ENCODE results near the gene SCRT2. TPM values are rescaled to one million over a fixed set of nuclear protein-coding genes. Genes with fewer than 3 reads are reported as not detected.

The SCRT2 gene
- total RNA-seq, 1 donor from 2014 or later = not detected

DNA sequence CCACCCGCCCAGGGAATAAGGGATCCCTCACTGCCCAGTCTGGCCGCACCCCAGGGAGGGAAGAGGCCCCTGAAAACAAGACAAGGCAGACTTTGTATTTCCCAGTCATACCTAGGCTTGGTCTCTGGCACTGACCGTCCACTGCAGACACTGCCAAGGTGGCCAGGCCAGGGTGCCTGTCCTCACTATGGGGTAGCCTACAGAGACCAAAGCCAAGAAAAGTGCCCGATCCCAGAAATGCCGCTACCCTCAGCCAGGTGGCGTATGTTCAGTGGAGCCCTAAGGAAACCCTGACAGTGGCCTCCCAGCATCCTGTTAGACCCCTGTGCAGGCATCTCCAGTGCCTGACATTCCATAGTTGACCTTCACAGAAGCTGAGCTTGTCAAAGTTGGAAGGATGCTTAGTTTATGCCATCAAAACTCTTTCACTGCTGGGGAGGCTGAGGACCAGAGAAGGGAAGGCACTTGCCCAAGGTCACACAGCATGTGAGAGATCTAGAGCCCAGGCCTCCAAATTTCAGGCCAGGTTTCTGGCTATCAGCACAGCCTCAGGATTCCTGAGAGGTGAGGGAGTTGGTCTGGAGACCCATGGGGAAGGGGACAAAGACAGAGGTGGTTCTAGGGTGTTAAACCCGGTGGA is 2.5 kb downstream of the SCRT2 start:
- no peak for DNase-seq (ENCODE audit: low read depth)

- no peak for DNase-seq (ENCODE audit: low read depth)
Measured at GRCh38 chr20:671252-672030, 4.2 kb downstream of the SCRT2 start.

GRCh38 chr20:669573-669972 is 6.0 kb downstream of the SCRT2 start:
- DNase-seq (ENCODE audit: low read depth) = no peak

- DNase-seq (ENCODE audit: low read depth) = no peak
Measured at GRCh38 chr20:668638-669037, 7.0 kb downstream of the SCRT2 start.

DNA sequence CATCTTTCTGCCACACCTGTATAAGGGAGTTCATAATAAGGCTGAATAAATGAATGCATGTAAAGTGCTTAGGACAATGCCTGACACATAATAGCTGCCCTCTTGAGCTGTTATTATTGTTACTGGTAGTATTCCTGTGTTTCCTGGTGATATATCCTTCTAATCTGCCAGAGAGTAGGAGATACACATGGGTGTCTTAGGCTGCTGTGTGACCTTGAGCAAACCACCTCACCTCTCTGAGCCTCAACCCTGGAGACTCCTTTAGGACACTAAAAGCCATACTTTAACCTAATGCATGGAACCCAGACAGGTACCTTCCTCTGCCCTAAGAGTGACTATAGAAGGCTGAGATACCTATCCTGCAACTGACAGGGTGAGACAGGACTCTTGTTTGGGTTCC is 7.6 kb downstream of the SCRT2 start:
- no peak for DNase-seq (ENCODE audit: low read depth)

- DNase-seq (ENCODE audit: low read depth) = peak; percentile 29
Measured at GRCh38 chr20:667351-668034, 8.1 kb downstream of the SCRT2 start.

GRCh38 chr20:666877-667276 is 8.7 kb downstream of the SCRT2 start:
- DNase-seq (ENCODE audit: low read depth) = no peak

- DNase-seq (ENCODE audit: low read depth) = no peak
Measured at GRCh38 chr20:665276-665675, 10.3 kb downstream of the SCRT2 start.

DNA sequence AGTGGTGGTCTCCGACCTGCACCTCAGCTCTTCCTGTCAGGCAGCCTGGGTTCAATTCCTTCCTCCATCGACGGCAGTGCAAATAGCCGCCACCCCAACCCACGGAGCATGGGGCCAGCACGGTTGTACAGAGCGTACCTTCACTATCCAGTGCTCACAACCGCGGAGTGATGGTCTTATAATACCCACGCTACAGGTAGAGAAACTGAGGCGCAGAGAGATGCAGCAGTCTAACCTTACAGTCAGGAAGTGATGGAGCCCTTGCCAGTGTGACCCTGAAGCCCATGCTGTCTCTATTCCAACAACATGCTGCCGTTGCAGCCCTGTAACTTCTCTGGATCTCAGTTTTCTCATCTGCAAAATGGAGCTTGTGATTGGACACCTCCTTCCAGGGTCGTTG is 11.0 kb downstream of the SCRT2 start:
- no peak for DNase-seq (ENCODE audit: low read depth)

- DNase-seq (ENCODE audit: low read depth) = no peak
Measured at GRCh38 chr20:664151-664550, 11.5 kb downstream of the SCRT2 start.

DNA sequence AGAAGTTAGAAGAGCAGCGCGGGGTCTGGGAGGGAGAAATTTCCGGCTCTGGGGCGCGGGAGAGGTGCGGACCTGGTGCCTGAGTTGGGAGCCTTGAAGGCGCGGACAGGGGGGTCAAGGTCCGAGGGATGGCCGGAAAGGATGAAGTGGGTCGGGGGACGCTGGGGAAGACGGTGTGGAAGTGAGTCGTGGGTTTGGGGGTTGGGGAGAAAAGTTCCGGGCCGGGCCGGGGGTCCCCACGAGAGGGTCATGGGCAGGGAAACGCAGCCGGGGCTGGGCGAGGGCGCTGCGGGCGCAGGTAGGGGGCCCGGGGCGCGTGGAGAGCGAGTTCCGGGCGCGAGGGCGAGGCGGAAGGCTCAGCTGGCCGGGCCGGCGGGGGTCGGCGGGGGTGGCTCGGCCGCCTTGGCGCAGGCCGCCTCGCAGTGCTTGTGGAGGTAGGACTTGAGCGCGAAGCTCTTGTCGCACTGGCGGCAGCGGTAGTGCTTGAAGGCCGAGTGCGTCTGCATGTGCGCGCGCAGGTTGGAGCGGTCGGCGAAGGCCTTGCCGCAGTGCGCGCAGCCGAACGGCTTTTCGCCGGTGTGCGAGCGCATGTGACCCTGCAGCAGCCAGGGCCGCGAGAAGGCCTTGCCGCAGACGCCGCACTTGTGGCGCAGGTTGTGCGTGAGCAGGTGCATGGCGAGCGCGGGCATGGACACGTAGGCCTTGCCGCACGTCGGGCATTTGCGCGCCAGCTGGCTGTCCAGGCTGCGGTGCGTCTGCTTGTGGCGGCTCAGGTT is 12.1 kb downstream of the SCRT2 start:
- DNase-seq (ENCODE audit: low read depth) = no peak

- no peak for DNase-seq (ENCODE audit: low read depth)
Measured at GRCh38 chr20:662277-663192, 13.1 kb downstream of the SCRT2 start.

GRCh38 chr20:661474-662270 is 13.9 kb downstream of the SCRT2 start:
- DNase-seq (ENCODE audit: low read depth) = no peak

- DNase-seq (ENCODE audit: low read depth) = no peak
Measured at GRCh38 chr20:658731-659291, 16.8 kb downstream of the SCRT2 start.

GRCh38 chr20:658202-658601 is 17.4 kb downstream of the SCRT2 start:
- no peak for DNase-seq (ENCODE audit: low read depth)

- no peak for DNase-seq (ENCODE audit: low read depth)
Measured at GRCh38 chr20:655726-656624, 19.6 kb downstream of the SCRT2 start.

DNA sequence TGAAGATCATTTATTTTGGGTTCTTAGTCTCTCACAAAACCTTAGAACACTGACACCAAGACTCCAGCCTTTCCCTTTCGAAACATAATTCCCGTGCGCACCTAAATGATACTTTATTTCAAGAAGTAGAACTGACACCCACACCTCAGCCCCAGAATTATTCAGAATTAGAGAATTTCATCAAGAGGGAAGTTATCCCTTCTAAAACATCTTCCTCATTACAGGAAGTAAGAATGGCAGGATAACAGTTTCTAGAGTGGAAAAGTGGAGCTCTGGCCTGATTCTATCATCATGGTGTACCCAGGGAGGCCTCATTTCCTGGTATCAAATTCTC is 21.2 kb downstream of the SCRT2 start:
- no peak for DNase-seq (ENCODE audit: low read depth)
